Measurements from ENCODE around the gene SHMT2. TPM values are rescaled to one million over a fixed set of nuclear protein-coding genes. Genes with fewer than 3 reads are reported as not detected.

SHMT2 gene
- total RNA-seq (2022; extraction: Qiagen RNA extraction): 115 to 128 TPM (median 124 TPM) in 5 replicates

GRCh38 chr12:57229634-57230380 lies at the start of gene SHMT2:
TSS of gene SHMT2 (plus strand) at chr12:57229711. CDS start at chr12:57229779, 68 bp downstream.

GRCh38 chr12:57216014-57216911 lies 13.2 kb upstream of the SHMT2 start, which contains the start of gene NXPH4:
TSS of gene NXPH4 (plus strand) at chr12:57216794. CDS start at chr12:57216970, 176 bp downstream.

GRCh38 chr12:57250956-57251355 lies 21.4 kb downstream of the SHMT2 start, which contains the start of gene STAC3:
TSS of gene STAC3 (minus strand) at chr12:57251187. CDS start at chr12:57249636, 1,551 bp downstream.

Other genes with a start within 250 kb of the SHMT2 start
- 4.4 to 6.0 TPM (median 5.4 TPM) in 5 replicates for gene ZBTB39, start 223.2 kb upstream of the SHMT2 start, total RNA-seq (2022; extraction: Qiagen RNA extraction)
- 0.30 TPM in 1 of 5 replicates, not detected in the others for gene TAC3, start 213.2 kb upstream of the SHMT2 start, total RNA-seq (2022; extraction: Qiagen RNA extraction)
- gene MYO1A, start 179.6 kb upstream of the SHMT2 start, total RNA-seq (2022; extraction: Qiagen RNA extraction): 0.07 to 0.52 TPM (median 0.26 TPM) in 5 replicates
- gene NEMP1, start 150.9 kb upstream of the SHMT2 start, total RNA-seq (2022; extraction: Qiagen RNA extraction): 13.4 to 16.5 TPM (median 15.4 TPM) in 5 replicates
- gene NAB2, start 140.6 kb upstream of the SHMT2 start, total RNA-seq (2022; extraction: Qiagen RNA extraction): 13.4 to 19.9 TPM (median 19.0 TPM) in 5 replicates
- 40.7 to 52.1 TPM (median 49.8 TPM) in 5 replicates for gene STAT6, start 118.3 kb upstream of the SHMT2 start, total RNA-seq (2022; extraction: Qiagen RNA extraction)
- 14.7 to 19.0 TPM (median 15.1 TPM) in 5 replicates for gene LRP1, start 101.2 kb upstream of the SHMT2 start, total RNA-seq (2022; extraction: Qiagen RNA extraction)
- not detected in 5 replicates for gene LRP1-AS, start 82.1 kb upstream of the SHMT2 start, total RNA-seq (2022; extraction: Qiagen RNA extraction)
- 4.1 to 5.6 TPM (median 5.3 TPM) in 5 replicates for gene NXPH4, start 12.9 kb upstream of the SHMT2 start, total RNA-seq (2022; extraction: Qiagen RNA extraction)
- gene STAC3, start 21.5 kb downstream of the SHMT2 start, total RNA-seq (2022; extraction: Qiagen RNA extraction): 0.27 to 0.61 TPM (median 0.58 TPM) in 5 replicates
- gene R3HDM2, start 201.3 kb downstream of the SHMT2 start, total RNA-seq (2022; extraction: Qiagen RNA extraction): 7.2 to 8.8 TPM (median 7.9 TPM) in 5 replicates
- not detected in 5 replicates for gene INHBC, start 205.1 kb downstream of the SHMT2 start, total RNA-seq (2022; extraction: Qiagen RNA extraction)
- gene INHBE, start 225.6 kb downstream of the SHMT2 start, total RNA-seq (2022; extraction: Qiagen RNA extraction): 0.05 to 0.09 TPM in 2 of 5 replicates, not detected in the others
- gene GLI1, start 230.1 kb downstream of the SHMT2 start, total RNA-seq (2022; extraction: Qiagen RNA extraction): 5.7 to 7.0 TPM (median 6.5 TPM) in 5 replicates

All from A549 treated with Mapracorat at 1 μM for 4 hours (cell line).